HFFc6 (cell line): ENCODE data around the gene CNOT10. TPM values are rescaled to one million over a fixed set of nuclear protein-coding genes. Genes with fewer than 3 reads are reported as not detected.
A peak's percentile ranks its signal among the peaks of the same experiment; 100 is the strongest.
"Not testable (repeated sequence)": the region's sequence is repeated elsewhere in the genome, so short reads cannot be mapped to it uniquely, and the experiment has no call there.

Experiments
- DNase-seq: peaks from one replicate; pipeline ENCODE4 v3.0.0-alpha.2; 2018
- H3K27ac Mint-ChIP-seq: 2 replicates; pipeline ENCODE4 v1.8.0; 2020; ENCODE audit warnings: mild to moderate bottlenecking, mixed read lengths
- H3K27me3 Mint-ChIP-seq: 2 replicates; pipeline ENCODE4 v1.8.0; 2021; ENCODE audit warnings: mild to moderate bottlenecking, moderate library complexity, mixed read lengths; ENCODE audit not compliant: insufficient read depth
- H3K36me3 Mint-ChIP-seq: 2 replicates; pipeline ENCODE4 v1.8.0; 2021; ENCODE audit warnings: low read depth, mixed read lengths
- H3K4me1 Mint-ChIP-seq: 2 replicates; pipeline ENCODE4 v1.8.0; 2020; ENCODE audit warnings: low read depth, mixed read lengths
- H3K4me3 Mint-ChIP-seq: 2 replicates; pipeline ENCODE4 v1.8.0; 2020; ENCODE audit warnings: mild to moderate bottlenecking, moderate library complexity, mixed read lengths
- H3K9me3 Mint-ChIP-seq: 2 replicates; pipeline ENCODE4 v1.8.0; 2020; ENCODE audit warnings: mild to moderate bottlenecking, mixed read lengths
- total RNA-seq, 6 experiments: library from RNA; stranded (reverse); fragmentation: NEBNext Ultra II Directional; extraction: Animal tissue kit (Norgen Biotek cat#: 25700); gene quantifications; 2 replicates in 1 of 6; 3 replicates in 5 of 6; pipeline ENCODE4 v1.2.3, GENCODE V29; 2021
- TF ChIP-seq, protein P1 (sequence below): fragments of 200-600 bp; sonication (generic); IDR thresholded peaks from 2 replicates; pipeline ENCODE4 v1.5.0; 2021; ENCODE audit warnings: antibody characterized with exemption, mild to moderate bottlenecking

Gene CNOT10
- total RNA-seq, 6 experiments from 2014 or later = 16.2 to 23.0 (median 20.0) TPM

DNA sequence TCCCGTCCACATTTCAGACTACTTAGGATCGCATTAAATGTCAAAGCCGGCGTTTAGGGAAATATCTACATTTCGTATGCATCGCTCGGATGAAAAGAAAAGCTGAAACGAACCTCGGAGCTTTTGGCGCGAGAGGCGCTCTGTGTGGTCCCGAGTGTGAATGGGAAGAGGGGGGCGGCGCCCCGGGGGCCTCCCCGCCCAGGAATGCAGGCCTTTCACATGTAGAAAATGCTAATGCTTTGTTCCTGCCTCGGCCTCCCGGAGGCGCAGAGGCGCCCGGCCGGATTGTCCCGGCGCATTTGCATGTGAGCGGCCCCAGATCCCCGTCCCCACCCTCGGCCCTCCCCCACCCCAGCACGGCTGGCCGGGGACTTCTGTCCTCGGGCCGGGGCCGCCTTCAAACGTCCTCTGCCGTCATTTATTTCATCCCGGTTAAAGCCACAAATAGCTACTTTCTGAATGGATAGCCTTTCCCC is 95.8 kb downstream of the CNOT10 start:
- DNase-seq = peak; percentile 15
- Mint-ChIP-seq H3K27me3 (peaks cover 5% of the 10 kb centered on the region; the same call in 1 of the 2 replicates), H3K9me3 (no peaks in the 10 kb centered on the region), H3K4me3 (peak overlapping the region; percentile 98), H3K27ac (peak overlapping the region; percentile 70), H3K36me3 (no peaks in the 10 kb centered on the region), H3K4me1 (peaks cover 5% of the 10 kb centered on the region)
- TF ChIP-seq, protein P1, sequence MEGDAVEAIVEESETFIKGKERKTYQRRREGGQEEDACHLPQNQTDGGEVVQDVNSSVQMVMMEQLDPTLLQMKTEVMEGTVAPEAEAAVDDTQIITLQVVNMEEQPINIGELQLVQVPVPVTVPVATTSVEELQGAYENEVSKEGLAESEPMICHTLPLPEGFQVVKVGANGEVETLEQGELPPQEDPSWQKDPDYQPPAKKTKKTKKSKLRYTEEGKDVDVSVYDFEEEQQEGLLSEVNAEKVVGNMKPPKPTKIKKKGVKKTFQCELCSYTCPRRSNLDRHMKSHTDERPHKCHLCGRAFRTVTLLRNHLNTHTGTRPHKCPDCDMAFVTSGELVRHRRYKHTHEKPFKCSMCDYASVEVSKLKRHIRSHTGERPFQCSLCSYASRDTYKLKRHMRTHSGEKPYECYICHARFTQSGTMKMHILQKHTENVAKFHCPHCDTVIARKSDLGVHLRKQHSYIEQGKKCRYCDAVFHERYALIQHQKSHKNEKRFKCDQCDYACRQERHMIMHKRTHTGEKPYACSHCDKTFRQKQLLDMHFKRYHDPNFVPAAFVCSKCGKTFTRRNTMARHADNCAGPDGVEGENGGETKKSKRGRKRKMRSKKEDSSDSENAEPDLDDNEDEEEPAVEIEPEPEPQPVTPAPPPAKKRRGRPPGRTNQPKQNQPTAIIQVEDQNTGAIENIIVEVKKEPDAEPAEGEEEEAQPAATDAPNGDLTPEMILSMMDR = no peak

DNA sequence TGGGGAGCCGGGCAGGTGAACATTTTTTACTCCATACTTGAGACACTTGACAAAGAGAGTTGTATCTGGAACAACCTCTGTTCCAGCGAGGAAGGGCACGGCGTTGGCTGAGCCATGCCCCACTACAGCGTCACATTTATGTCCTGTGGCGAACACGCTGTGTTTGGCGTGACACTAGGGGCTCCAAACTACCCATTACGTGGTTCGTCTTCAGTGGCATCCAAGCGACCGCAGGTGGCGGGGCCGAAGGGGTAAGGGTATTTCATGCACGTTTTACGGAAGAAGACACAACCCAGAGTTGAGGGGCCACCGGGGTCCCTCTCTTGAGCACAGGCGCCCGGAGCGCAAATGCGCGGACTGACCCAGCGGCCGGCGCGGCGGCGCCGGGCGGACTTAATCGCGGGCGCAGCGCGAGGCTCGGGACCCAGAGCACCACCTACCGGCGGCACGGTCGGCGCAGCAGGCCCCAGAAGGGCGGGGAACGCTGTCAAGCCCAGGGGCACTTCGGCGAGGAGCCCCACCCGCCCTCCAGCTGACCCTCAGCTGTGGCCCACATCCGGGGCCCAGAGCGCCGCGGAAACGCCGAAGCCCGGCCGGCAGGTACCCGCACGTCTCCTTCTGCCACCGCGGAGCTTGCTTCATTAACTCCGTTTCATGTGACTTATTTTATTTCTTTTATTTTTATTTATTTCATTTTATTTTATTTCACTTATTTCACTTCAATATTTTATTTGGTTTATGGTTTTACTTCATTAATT is 96.4 kb downstream of the CNOT10 start:
- DNase-seq = peak; percentile 53
- Mint-ChIP-seq H3K36me3 (no peaks in the 10 kb centered on the region), H3K27ac (peak overlapping the region; percentile 70), H3K4me3 (peak overlapping the region; percentile 98), H3K9me3 (no peaks in the 10 kb centered on the region), H3K4me1 (peaks cover 5% of the 10 kb centered on the region), H3K27me3 (peaks cover 5% of the 10 kb centered on the region; the same call in 1 of the 2 replicates)
- TF ChIP-seq, protein P1 = peak; percentile 87

DNA sequence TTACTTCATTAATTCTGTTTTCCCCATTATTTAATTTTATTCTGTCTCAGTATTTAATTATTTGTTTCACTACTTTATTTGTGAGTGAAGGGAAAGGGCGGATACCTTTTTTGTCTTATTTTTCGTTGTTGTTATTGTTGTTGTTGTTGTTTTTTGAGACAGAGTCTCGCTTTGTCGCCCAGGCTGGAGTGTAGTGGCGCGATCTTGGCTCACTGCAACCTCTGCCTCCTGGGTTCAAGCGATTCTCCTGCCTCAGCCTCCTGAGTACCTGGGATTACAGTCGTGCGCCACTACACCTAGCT is 96.9 kb downstream of the CNOT10 start:
- not testable (repeated sequence) for H3K36me3 Mint-ChIP-seq

DNA sequence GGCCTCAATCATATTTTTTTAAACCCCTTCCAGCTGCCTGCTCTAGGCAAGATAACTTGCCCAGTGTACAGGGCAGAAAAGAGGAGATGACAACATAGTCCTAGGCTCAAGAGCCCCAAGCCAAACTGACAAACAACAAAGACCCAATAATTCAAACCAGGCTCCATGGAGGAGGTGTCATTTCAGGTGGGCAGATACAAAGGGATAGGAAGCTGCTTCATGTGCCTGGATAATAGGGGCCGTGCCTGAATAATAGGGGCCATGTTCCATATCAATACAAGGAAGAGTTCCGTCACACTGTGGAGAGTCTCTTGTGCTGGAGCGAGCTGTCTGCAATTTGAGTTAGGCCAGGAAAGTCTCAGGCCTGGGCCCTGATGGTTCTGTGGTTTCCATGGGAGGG is 97.4 kb downstream of the CNOT10 start:
- TF ChIP-seq, protein P1 = no peak
- Mint-ChIP-seq H3K9me3 (no peaks in the 10 kb centered on the region), H3K36me3 (no peaks in the 10 kb centered on the region), H3K27ac (no peak overlapping the region), H3K27me3 (peaks cover 5% of the 10 kb centered on the region; the same call in 1 of the 2 replicates), H3K4me3 (peak overlapping the region; percentile 98; the same call in 1 of the 2 replicates), H3K4me1 (peaks cover 5% of the 10 kb centered on the region)
- no peak for DNase-seq

More for the DNA sequence above, 96.9 kb downstream of the CNOT10 start:
- not testable (repeated sequence) for H3K27me3 Mint-ChIP-seq, H3K9me3 Mint-ChIP-seq, H3K27ac Mint-ChIP-seq, DNase-seq, H3K4me1 Mint-ChIP-seq
- H3K4me3 Mint-ChIP-seq = peak overlapping the region; percentile 98

DNA sequence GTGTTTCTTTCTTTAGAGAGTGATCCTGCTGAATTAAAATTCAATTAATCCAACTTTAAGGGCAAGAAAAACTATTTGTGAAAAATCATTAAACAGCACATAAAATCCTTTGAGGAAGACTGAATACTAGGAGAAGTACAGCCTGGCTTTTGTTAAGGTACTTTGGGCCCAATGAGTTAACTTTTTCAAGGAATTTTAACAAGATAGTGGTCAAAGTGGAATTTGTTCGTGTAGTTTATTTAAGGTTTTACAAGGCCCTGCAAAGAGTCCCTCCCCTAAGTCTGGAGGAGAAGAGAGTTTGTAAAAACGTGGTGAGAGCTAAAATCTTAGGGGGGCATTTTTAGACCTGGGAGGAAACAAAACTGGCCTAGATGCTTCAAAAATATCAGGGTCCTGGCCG is 106.8 kb downstream of the CNOT10 start:
- TF ChIP-seq, protein P1 = no peak
- DNase-seq = no peak
- H3K9me3 Mint-ChIP-seq = no peaks in the 10 kb centered on the region

DNA sequence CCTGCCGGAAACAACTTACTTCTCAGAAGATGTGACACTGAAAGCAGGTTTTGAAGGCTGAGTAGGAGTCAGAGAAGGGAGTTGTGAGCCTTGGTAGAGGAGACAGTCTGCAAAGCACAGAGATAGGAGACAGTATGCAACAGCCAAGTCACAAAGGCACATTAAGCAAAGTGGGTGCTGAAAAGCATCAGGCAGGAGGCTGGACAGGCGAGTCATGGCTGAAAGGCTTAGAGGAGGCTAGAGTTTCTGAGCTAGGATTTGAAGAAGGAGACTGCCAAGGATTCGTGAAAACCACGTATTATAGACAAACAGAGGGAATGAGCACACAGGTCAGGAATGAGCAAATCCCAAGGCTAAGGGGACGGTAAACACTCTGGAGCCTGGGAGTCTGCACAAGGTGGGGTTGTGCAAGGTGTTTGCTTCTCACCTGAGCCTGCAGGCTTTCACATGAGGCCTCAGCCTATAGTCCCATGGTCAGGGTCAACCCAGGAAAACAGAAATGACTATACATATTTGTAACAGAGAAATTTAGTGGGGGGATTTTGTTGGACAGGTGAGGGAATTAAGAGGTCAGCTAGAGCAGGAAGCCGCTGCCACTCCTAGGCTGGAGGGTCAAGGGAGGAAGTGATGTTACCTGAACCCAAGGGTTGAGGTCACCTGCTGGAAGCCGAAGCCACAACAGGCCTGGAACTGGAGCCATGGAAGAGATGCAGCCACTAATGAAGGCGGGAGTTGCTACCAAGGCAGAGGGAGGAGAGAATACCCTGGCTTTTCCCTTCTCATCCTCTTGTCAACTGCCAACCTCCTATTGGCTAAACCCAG is 109.7 kb downstream of the CNOT10 start:
- no peak overlapping the region for H3K27ac Mint-ChIP-seq
- no peak overlapping the region for H3K4me3 Mint-ChIP-seq
- H3K27me3 Mint-ChIP-seq = peaks cover 15% of the 10 kb centered on the region
- H3K9me3 Mint-ChIP-seq = no peaks in the 10 kb centered on the region
- TF ChIP-seq, protein P1 = no peak
- H3K36me3 Mint-ChIP-seq = no peaks in the 10 kb centered on the region
- peaks cover 18% of the 10 kb centered on the region for H3K4me1 Mint-ChIP-seq
- peak; percentile 40 for DNase-seq

More for the DNA sequence above, 106.8 kb downstream of the CNOT10 start:
- Mint-ChIP-seq H3K27me3 (peaks cover 15% of the 10 kb centered on the region), H3K36me3 (no peaks in the 10 kb centered on the region), H3K4me3 (no peak overlapping the region), H3K4me1 (peaks cover 13% of the 10 kb centered on the region), H3K27ac (no peak overlapping the region)

DNA sequence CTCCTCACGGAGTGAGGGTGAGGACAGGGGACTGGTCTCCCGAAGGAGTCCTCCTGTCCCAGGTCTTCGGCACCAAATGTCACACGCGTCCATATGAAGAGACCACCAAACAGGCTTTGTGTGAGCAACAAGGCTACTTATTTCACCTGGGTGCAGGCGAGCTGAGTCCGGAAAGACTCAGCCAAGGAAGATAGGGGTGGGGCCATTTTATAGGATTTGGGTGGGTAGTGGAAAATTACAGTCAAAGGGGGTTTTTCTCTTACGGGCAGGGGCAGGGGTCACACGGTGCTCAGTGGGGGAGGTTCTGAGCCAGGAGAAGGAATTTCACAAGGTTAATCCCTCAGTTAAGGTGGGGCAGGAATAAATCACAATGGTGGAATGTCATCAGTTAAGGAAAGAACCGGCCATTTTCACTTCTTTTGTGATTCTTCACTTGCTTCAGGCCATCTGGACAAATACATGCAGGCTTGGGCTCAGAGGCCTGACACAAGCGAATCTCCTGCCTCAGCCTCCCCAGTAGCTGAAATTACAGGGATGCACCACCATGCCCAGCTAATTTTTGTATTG is 111.5 kb downstream of the CNOT10 start:
- H3K27ac Mint-ChIP-seq = not testable (repeated sequence)

More for the DNA sequence above, 111.5 kb downstream of the CNOT10 start:
- Mint-ChIP-seq H3K4me1 (peaks cover 18% of the 10 kb centered on the region), H3K27me3 (peaks cover 15% of the 10 kb centered on the region)
- not testable (repeated sequence) for DNase-seq, H3K36me3 Mint-ChIP-seq, H3K4me3 Mint-ChIP-seq, H3K9me3 Mint-ChIP-seq
